ENCODE data around the gene MT1E.

The MT1E gene

DNA sequence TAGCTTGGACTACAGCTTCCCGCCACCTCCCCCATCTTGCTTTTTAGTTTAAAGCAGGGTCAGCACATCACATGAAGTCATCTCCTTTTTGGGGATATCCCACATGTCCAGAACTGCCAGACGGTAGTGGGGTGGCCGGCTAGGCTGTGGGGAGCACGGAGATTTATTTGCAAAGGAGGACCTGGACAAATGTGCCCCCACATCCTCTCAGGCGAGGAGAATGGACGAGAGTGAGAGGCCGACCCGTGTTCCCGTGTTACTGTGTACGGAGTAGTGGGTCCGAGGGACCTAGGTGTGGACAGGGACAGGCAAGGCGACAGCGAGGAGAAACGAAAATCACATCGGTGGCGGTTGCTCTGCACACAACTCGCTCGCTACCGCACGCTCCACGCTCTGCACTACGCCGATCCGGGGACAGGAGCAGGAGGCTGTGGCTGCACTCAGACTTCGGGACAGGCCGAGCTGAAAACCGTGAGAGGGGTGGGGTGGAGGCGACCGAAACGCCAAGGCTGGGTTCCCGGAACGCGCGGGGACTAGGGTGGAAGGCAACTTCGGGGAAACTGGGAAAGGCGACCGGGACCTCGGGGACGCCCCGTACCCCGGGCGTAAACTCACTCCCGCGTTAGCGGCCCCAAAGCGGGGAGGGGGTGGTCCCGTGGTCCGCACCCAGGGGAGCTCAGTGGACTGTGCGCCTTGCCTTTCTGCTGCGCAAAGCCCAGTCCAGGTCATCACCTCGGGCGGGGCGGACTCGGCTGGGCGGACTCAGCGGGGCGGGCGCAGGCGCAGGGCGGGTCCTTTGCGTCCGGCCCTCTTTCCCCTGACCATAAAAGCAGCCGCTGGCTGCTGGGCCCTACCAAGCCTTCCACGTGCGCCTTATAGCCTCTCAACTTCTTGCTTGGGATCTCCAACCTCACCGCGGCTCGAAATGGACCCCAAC, 12.5 kb downstream of the MT1E start, which contains the start of gene MT1A:
Gene MT1A, plus strand, starts transcription at position 853 of the 937 bp plus-strand sequence. Its CDS starts 73 bp downstream, at position 926.
- Histone ChIP-seq H3K27me3 (ENCODE audit: insufficient read depth, poor library complexity, severe bottlenecking) (peaks cover 66% of the 10 kb centered on the region), H3K4me3 (replicated peaks; ENCODE audit: insufficient read depth, low read length) (no peak within 1 kb of the TSS), H3K27ac (replicated peaks) (no peak within 1 kb of the TSS)
- no peak for DNase-seq (ENCODE audit: low read depth in 1 of 2, low spot score in 1 of 2)
- TF ChIP-seq GABPA (IDR thresholded peaks at IDR 0.05; ENCODE audit: low read depth) (no peak), REST (IDR thresholded peaks at IDR 0.05; ENCODE audit: insufficient replicate concordance, low read depth) (no peak), POLR2AphosphoS5 (IDR thresholded peaks at IDR 0.05; ENCODE audit: low read depth) (no peak), SPI1 (IDR thresholded peaks at IDR 0.05; ENCODE audit: borderline replicate concordance, low read depth) (no peak)
- TF ChIP-seq, protein P1, sequence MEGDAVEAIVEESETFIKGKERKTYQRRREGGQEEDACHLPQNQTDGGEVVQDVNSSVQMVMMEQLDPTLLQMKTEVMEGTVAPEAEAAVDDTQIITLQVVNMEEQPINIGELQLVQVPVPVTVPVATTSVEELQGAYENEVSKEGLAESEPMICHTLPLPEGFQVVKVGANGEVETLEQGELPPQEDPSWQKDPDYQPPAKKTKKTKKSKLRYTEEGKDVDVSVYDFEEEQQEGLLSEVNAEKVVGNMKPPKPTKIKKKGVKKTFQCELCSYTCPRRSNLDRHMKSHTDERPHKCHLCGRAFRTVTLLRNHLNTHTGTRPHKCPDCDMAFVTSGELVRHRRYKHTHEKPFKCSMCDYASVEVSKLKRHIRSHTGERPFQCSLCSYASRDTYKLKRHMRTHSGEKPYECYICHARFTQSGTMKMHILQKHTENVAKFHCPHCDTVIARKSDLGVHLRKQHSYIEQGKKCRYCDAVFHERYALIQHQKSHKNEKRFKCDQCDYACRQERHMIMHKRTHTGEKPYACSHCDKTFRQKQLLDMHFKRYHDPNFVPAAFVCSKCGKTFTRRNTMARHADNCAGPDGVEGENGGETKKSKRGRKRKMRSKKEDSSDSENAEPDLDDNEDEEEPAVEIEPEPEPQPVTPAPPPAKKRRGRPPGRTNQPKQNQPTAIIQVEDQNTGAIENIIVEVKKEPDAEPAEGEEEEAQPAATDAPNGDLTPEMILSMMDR (IDR thresholded peaks at IDR 0.05; ENCODE audit: insufficient read depth, low read length), result no peak

DNA sequence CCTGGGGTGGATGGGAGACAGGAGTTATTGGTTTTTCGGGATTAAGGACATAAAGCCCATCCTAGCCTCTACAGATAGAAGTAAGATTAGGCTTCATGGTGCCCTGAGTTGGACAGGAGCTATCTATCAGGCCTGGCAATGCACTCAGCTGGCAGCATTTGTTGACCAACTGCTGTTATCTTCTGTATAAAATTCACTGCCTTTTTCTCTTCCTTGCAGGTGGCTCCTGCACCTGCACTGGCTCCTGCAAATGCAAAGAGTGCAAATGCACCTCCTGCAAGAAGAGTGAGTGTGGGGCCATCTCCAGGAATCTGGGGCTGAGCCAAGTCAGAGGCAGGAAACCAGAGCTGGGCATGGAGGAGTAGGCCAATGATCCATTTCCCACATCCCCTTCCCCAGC, 13.5 kb downstream of the MT1E start:
- no peak overlapping the region for H3K4me3 ChIP-seq (replicated peaks; ENCODE audit: insufficient read depth, low read length)
- no peak overlapping the region for H3K27ac ChIP-seq (replicated peaks)
- TF ChIP-seq REST (IDR thresholded peaks at IDR 0.05; ENCODE audit: insufficient replicate concordance, low read depth) (no peak), POLR2AphosphoS5 (IDR thresholded peaks at IDR 0.05; ENCODE audit: low read depth) (no peak)
- DNase-seq (ENCODE audit: low read depth in 1 of 2, low spot score in 1 of 2), result no peak
- H3K27me3 ChIP-seq (ENCODE audit: insufficient read depth, poor library complexity, severe bottlenecking), result peaks cover 73% of the 10 kb centered on the region

- H3K27me3 ChIP-seq (ENCODE audit: insufficient read depth, poor library complexity, severe bottlenecking), result peaks cover 73% of the 10 kb centered on the region
- no peak for DNase-seq (ENCODE audit: low read depth in 1 of 2, low spot score in 1 of 2)
- no peak overlapping the region for H3K4me3 ChIP-seq (replicated peaks; ENCODE audit: insufficient read depth, low read length)
- no peak overlapping the region for H3K27ac ChIP-seq (replicated peaks)
- TF ChIP-seq, protein P1 (IDR thresholded peaks at IDR 0.05; ENCODE audit: insufficient read depth, low read length), result no peak
- TF ChIP-seq GABPA (IDR thresholded peaks at IDR 0.05; ENCODE audit: low read depth), result no peak
- no peak for TF ChIP-seq POLR2AphosphoS5 (IDR thresholded peaks at IDR 0.05; ENCODE audit: low read depth)
- TF ChIP-seq SPI1 (IDR thresholded peaks at IDR 0.05; ENCODE audit: borderline replicate concordance, low read depth), result no peak
- no peak for TF ChIP-seq REST (IDR thresholded peaks at IDR 0.05; ENCODE audit: insufficient replicate concordance, low read depth)
Observed at GRCh38 chr16:56640076-56640475, 14.5 kb downstream of the MT1E start.

Data from HL-60 (cell line).